GM19324 (cell line): ENCODE results near the gene TANK.

Source experiments
- ATAC-seq: cut with Tn5 transposase; IDR thresholded peaks from one replicate; pipeline ENCODE4 v1.9.1; 2021; ENCODE audit warnings: mild to moderate bottlenecking, moderate library complexity; ENCODE audit not compliant: unreplicated experiment, low FRiP score

Gene TANK, protein sequence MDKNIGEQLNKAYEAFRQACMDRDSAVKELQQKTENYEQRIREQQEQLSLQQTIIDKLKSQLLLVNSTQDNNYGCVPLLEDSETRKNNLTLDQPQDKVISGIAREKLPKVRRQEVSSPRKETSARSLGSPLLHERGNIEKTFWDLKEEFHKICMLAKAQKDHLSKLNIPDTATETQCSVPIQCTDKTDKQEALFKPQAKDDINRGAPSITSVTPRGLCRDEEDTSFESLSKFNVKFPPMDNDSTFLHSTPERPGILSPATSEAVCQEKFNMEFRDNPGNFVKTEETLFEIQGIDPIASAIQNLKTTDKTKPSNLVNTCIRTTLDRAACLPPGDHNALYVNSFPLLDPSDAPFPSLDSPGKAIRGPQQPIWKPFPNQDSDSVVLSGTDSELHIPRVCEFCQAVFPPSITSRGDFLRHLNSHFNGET

DNA sequence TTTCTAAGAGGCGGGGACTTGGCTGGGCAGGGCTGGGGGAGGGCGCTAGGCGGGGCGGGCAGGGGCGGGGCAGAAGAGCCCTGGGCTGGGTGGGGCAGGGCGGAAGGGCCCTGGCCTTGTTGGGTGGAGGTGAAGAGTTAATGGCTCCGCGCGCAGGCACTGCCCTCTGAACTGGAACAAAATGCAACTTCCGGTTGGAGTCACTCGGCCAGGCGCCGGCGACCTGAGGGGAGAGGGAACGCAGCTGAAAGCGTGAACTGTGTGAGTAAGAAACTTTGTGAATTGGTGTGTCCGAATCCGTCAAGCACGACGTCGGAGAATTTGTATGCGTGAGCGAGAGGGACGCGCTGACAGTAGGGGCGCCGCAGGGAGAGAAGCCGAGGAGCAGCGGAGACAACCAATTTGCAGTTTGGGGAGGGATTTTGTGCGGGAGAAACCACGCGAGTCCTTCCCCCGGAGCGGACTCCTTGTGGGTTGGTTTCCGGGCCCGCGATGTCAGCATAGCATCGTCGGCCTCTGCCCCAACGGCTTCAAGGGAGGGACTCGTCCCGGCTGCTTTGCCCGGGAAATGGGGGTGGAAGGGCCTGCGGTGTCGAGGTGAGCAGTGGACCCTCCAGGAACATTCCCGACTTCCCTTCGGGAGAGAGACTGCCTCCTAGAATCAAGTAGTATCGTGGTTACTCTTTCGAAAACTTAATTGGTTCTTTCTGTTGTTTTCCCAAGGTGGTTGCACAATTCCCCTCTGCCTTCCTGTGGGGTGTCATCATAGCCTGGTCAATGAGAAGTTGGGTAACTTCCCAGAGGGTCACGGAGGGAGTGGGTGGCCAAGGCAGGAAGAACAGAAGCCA, at the start of gene TANK:
TSS of gene TANK (plus strand) at position 203 of the 848 bp plus-strand sequence. CDS start 19,235 bp downstream, outside the sequence.
- ATAC-seq: peak; percentile 90

DNA sequence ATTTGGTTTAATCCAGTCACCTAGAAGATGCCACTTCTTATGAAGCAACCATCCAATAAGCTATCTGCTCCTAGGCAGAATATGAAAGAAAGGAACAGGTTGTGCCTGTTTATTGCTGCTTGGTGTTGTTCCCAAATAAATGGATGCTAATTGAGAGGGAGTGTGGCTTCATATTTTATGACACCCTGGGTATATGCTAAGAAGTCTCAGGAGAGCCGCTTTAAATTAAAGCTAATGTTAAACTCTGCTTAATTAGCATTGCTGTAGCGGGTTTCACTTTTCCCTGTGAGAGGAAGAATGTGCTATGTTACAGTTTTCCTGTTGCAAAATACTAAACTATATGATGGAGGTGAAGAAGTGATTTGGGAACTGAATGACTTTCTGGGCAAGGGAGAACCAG, 48.7 kb upstream of the TANK start:
- ATAC-seq: no peak

DNA sequence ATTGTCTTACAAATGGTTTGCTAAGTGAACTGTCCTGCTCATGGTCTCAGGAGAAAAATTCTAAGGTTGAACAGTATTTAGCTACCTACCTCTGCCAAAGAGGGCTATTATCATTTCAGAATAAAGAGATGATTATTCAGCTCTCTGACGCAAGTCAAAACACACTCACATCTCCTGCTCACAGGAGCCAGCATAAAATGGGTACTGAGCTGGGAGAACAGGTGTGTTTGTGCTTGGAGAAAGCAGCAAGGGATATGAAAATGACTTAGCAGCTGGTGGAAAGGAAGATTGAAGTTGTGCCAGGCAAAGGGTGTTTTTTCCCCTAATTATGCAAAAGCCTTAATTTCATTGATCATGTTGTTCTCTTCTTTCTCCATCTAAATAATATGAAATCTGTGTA, 47.3 kb upstream of the TANK start:
- ATAC-seq: no peak

DNA sequence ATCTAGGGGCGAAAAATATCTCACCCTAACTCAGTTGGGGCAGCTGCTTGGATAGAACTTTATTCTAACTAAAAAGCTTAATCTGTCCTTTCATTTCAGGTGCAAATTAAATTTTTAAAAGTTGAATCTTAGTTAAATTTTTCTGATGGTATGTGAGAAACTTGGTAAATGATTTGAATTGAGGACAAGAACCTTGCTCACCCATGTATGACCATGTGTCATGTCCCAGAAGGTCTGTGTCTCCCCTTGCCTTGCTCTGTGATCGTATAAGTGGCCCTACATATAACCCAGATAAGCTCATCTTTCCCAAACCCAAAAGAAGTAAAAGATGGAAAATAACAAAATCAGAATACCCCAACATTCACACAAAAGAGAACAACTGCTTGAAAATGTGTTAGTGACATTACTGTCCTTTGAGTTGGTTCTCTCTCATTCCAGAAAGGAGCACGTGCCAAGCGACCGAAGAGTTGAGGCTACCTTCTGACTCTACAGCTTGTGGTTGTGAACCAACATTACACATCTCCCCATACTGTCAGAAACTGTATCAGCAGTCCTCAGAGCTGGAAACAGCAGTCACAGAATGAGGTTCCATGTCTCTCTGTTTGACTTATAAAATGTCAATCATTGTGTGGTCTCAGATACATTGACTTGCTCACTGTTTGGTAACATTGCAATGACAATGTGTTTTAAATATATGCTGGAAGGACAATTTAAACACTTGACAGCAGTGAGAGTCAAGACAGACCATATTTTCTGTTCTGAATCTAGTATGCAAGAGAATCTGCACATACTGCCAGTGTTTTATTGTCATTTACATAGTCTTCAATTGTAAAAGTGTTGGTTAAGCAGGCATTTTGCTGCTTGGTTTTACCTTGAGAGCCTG, 46.3 kb upstream of the TANK start:
- ATAC-seq: no peak

DNA sequence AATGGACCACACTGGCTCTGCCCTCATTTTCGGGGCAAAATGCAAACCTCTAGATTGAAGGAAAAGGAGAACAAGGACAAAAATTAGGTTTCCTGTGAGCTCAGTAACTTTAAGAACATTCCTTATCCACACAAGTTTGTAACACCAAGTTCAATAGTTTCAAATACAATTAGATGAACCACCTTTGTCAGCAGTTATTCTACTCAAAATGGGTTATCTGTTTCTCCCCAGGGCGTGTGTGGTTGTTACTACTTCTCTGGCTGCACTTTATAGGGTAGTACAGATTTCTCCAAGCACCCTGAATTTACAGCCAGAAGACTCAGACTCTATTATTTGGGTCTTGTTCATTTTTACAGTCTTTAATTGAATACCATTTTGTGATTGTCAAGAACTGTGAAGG, 45.0 kb upstream of the TANK start:
- ATAC-seq: no peak

DNA sequence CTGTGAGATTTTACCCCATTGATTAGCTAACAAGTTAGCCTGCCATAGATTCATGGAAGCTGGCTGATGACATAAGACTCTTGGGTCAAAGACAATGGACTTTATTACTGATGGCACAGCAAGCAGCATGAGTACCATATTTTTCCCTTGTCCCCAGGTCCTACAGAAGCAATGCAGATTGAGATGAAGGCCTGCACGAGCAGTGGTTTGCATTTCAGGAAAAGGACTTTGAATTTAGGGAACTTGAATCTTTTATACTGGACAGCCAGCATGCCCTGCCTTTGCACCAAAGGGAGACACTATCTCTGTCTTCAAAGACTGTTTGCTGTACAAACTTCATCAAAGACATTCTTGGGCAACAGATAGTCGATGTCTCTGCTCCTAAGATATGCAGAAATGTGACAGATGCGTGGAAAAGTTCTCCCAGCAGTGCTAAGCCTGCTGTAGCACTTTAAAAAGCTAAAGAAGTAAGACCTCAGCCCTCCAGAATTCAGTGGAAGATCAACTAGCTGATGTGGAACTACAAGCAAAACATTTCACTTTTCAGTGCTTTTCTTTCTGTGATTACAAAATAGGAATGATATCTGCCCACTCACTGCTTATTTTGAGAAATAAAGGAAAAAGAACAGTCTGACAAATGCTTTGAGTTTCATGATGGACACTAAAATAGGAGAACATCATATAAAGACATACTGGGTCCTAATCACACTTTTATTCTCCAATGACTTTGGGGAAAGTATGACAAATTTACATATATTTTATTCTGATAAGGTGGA, 44.4 kb upstream of the TANK start:
- no peak for ATAC-seq

DNA sequence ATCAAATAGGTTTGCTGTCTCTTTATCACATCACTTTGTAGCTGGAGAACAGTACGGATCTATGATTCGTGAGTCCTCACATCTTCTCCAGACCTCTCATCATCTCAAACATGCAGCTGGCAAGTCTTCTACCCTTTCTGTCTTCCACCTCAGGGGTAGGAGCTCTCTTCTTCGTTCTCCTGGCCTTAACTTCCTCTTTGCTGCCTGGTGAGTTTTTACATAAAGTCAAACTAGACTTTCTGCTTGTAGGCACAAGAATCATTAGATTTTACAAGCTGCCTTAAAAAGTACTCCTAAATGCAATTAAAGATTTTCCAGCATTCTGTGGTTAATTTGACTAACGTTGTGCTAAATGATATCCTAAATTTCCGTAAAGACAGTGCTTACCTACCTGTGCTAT, 43.7 kb upstream of the TANK start:
- ATAC-seq: no peak

DNA sequence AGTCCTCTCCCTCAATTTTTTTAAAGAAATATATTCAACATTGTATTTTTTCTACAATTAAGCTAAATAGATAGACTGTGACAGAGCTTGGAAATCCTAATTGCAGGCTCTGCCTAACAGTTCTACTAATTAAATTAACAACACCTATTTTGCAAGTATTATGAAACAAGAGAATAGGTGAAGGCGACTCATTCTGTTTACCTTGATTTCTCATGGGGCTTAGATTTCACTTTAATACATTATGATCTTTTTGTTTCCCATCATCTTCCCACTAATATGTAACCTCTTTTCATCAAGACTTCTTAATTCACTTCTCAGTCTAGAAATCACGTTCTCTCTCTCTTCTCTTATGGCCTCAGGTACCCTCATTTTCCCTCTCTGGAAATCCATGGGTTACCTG, 42.7 kb upstream of the TANK start:
- no peak for ATAC-seq

DNA sequence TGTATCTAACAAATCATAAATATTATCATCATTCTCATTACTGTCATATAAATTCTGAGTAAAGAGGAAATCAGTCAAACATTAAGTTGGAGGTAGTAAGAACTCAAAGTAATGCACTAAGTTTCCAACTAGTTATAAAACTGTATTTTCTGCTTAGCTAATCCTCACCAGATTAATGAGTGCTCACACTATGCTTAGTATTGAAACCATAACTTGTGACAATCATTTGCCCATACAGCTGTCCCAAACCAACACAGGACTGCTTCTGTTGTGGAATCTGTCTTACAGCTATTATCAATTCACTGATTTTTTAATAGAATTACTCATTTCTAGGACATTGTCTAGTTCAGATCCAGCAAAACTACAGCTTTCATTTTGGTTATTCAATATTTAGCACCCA, 41.5 kb upstream of the TANK start:
- ATAC-seq: no peak

DNA sequence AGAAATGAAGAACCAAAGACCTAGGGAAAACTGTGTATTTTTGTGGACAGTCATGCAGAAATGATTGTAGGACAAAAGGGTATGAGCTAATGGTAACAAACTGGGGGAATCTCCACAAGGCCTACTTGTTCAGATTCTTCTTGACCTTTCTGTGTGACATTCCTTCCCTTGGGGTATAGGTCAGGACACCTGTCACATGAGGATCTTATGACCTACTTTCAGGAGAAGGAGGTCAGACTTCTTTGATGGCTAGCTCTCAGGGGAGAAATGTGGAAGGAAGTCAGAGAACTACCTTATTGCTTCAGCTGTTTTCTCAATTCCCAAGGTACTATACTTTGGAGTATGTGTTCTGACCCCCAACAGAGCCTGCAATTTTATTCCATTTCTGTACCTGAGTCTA, 40.7 kb upstream of the TANK start:
- ATAC-seq: no peak

DNA sequence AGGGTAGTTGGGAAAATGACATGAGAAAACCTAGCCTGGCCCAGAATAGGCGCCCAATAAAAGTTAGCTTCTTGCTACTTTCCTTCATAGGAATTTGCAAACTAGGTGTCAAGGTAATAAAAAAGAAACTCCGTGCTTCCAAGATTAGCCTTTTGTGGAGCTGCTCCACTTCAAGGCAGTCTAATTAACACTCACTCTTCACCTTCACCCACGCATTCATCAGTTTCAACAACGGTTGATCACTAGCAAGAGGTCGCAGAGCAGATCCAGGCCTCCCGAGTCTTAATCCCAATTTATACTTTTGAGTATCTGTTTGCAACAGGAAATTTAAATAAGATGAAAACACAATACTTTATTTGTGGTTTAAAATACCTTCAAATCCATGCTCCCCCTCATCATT, 39.5 kb upstream of the TANK start:
- ATAC-seq: no peak

DNA sequence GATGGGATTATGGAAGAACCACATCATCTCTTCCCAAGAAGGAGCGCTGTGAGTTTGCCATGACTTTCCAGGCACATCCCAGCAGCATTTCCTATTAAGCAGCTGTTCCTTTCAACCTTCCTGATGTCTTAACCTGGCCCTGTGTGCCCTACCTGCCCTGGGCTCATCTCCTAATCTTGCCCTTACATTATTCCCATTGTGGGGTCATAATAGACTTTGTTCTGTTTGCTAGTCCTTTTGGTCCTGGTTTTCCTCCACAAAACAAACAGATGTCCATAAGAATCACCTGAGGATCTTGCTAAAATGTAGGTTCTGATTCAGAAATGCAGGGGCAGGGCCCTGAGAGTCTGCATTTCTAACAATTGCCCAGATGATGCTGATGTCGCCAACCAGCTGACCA, 38.6 kb upstream of the TANK start:
- ATAC-seq: no peak

DNA sequence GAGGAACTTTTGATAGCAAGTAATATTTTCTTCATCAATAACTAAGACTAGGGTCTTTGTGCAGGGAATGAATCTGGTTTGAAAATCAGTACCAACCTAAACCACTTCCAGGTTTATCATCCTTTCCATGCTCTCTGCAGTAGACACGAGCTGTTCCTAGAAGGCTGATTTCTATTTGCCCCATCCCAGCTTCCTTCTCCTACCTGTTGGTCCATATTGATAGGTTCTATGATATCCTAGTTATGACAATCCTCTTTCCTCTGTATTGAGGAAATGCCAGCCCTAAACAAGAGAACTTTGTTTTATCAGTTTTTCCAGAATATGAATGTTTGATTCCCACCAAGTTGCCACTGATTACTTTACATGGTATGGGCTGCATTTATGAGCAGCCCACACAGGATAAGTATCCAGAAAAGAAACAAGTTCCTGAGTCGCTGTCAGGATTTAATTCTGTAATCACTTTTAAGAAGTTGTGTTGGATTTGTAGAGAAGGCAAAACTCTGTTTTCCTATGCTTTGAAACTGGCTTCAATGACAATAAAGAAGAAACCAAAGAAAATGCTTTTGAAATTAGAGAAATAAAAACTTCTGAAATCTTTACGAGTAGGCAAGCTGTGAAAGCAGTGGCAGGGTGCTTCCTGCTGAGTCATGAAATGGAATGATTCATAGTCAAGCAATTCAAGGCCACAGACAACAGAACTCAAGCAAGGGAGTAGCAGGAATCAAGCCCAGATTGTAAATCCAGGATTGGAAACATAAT, 37.3 kb upstream of the TANK start:
- ATAC-seq: no peak

DNA sequence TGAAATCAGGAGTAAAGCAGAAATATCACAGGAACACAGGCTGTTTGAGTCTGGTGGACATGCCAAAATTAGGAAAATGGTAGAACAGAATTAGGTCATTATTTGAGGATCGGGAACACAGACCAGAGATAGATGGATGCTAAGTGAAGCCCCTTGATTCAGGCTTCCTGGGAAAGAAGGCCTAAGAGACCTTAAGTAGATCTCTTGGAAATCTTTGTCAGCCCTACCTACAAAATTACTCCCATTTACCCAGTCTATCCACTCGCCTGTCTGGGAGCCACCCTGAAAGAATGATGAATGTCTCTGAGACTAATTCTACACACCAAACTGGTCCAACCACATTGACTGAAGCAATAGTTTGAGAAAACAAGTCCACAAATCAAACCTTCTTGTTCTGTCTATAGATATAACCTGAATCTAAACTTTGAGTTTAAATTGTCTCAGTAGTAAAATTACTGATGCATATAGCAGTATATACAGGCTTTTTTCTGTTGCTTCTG, 36.6 kb upstream of the TANK start:
- no peak for ATAC-seq

DNA sequence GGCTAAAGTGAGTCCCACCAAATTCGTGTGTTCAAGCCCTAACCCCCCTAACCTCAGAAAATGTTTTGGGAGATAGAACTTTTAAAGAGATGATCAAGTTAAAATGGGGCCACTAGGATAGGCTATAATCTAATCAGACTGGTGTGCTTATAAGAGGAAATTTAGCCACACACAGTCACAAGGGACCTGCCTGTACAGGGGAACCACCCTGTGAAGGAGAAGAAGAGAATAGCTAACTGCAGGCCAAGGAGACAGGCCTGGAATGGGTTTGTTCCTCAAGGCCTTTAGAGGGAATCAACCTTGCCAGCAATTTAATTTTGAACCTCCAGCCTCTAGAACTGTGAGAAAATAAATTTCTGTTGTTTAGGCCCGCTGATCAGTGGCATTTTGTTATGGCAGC, 36.0 kb upstream of the TANK start:
- no peak for ATAC-seq

DNA sequence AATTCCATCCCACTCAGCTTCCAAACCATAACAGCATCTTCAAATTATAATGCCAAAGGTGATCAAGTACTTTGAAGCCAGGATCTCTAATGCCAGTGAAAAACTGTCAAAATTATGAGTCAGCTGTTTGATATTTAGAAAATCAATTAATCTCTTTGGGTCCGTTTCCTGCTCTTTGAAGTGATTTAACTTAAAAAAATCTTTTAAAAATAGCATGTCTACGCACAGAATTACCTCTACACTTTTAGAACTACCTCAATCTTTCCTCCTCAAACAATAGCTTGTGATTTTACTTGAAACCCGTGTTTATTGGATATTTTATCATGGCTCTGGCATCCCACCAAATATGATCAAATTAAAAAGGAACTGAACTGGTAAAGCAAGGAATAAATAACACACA, 31.3 kb upstream of the TANK start:
- ATAC-seq: no peak

DNA sequence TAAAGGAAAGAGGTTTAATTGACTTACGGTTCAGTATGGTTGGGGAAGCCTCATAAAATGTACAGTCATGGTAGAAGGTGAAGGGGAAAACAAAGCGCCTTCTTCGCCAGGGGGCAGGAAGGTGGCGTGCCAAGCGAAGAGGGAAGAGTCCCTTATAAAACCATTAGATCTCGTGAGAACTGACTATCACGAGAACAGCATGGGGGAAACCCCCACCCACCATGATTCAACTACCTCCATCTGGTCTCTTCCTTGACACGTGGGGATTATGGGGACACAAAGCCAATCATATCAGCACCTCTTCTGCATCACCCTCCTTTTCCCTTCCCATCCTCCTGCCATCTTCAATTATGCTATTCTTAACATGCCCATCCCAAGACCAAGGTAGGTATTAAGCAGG, 29.9 kb upstream of the TANK start:
- ATAC-seq: no peak

DNA sequence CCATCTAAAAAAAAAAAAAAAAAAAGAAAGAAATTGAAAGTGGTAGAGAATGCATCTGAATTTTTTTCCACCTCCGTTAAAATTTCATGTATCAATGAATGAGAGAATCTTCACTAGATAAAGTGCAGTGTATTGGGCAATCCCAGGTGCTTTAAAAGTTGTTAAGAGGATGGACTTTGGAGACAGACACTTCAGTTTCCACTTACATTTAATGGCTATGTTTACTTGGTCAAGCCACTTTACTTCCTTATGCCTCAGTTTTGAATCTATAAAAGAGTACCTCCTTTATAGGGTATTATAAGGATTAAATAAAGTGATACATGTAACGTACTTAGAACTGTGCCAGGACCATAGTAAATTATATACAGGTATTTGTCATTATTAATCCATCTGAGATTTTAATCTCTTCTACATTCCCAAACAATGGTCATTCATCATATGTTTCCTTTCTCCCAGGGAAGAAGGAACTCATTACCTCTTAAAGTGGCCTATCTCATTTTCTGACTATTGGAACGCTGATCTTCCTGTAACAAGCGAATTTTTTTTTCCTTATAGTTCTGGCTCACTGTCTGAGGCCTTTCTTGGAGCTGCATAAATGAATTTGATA, 29.1 kb upstream of the TANK start:
- ATAC-seq: no peak

DNA sequence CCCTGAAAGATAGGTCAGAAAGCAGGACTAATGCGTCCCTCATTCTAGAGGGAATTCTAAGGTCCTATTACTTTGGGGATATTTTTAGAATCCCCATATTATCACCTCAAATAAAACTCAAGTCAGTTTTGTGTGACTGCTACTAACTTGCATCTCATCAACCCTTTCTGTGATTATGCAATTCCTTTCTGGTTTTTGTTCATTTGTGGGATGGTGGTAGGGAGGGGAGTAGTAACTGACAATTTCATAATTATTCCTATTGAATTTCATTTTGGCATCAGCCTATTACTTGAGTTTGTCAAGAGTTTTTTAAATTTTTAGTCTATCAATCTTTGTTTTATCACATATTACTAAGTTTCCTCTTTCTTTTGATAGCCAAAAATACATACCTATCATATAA, 28.4 kb upstream of the TANK start:
- no peak for ATAC-seq
